ENCODE measurements around the gene IGF2R. TPM values are rescaled to one million over a fixed set of nuclear protein-coding genes. Genes with fewer than 3 reads are reported as not detected.
A peak's percentile ranks its signal among the peaks of the same experiment; 100 is the strongest.

Gene IGF2R
- total RNA-seq, 4 donors from 2014 or later: 48.8 to 106 (median 92.3) TPM

GRCh38 chr6:159976686-159977254 is 7.9 kb downstream of the IGF2R start:
- in situ Hi-C loops (cut with MboI; ENCODE audit: low pct_ligation_motif_present in 1 of 4, low pct_unique_long_range_greater_than_20kb in 1 of 4, low sequenced_read_pairs in 3 of 4) (no loop called here), intact Hi-C loops (cut with DNase I; ENCODE audit: low total_unique reads) (no loop called here)
- Histone ChIP-seq H3K4me3 (no peak overlapping the region), H3K9me3 (no peaks in the 10 kb centered on the region), H3K36me3 (no peaks in the 10 kb centered on the region), H3K27me3 (no peaks in the 10 kb centered on the region), H3K4me1 (peaks cover 32 to 90% (median 50%) of the 10 kb centered on the region in 4 donors), H3K27ac (peak overlapping the region; percentile 6 to 71 (median 20))
- no peak for DNase-seq
- no peak for TF ChIP-seq POLR2AphosphoS5 (IDR thresholded peaks at IDR 0.05)
- no peak for TF ChIP-seq EP300 (IDR thresholded peaks at IDR 0.05; ENCODE audit: low read depth)
- no peak for TF ChIP-seq POLR2A (IDR thresholded peaks at IDR 0.05)
- no peak for TF ChIP-seq CTCF (IDR thresholded peaks at IDR 0.05)
- 66 to 89% methylated on average over 7 of the region's 7 CpGs for WGBS, 2 donors (ENCODE audit: low coverage in 1 of 2)

GRCh38 chr6:159977255-159977903 is 8.5 kb downstream of the IGF2R start:
- DNase-seq: no peak
- in situ Hi-C loops (cut with MboI; ENCODE audit: low pct_ligation_motif_present in 1 of 4, low pct_unique_long_range_greater_than_20kb in 1 of 4, low sequenced_read_pairs in 3 of 4) (no loop called here), intact Hi-C loops (cut with DNase I; ENCODE audit: low total_unique reads) (no loop called here)
- H3K27me3 ChIP-seq: no peaks in the 10 kb centered on the region
- H3K9me3 ChIP-seq: no peaks in the 10 kb centered on the region
- TF ChIP-seq POLR2AphosphoS5 (IDR thresholded peaks at IDR 0.05) (no peak), POLR2A (IDR thresholded peaks at IDR 0.05) (no peak)
- no peak overlapping the region for H3K4me3 ChIP-seq
- WGBS, 2 donors (ENCODE audit: low coverage in 1 of 2): 67% methylated on average over 14 of the region's 14 CpGs; no CpG with 5 or more reads in 1 of the 2 donors
- H3K36me3 ChIP-seq: no peaks in the 10 kb centered on the region
- peak overlapping the region; percentile 6 to 71 (median 38) for H3K27ac ChIP-seq
- H3K4me1 ChIP-seq: peaks cover 38 to 90% (median 53%) of the 10 kb centered on the region in 4 donors

- no peak for DNase-seq
- no peaks in the 10 kb centered on the region for H3K27me3 ChIP-seq
- in situ Hi-C loops (cut with MboI; ENCODE audit: low pct_ligation_motif_present in 1 of 4, low pct_unique_long_range_greater_than_20kb in 1 of 4, low sequenced_read_pairs in 3 of 4) (no loop called here), intact Hi-C loops (cut with DNase I; ENCODE audit: low total_unique reads) (no loop called here)
- TF ChIP-seq POLR2AphosphoS5 (IDR thresholded peaks at IDR 0.05) (no peak), EP300 (IDR thresholded peaks at IDR 0.05; ENCODE audit: low read depth) (no peak), CTCF (IDR thresholded peaks at IDR 0.05) (no peak), POLR2A (IDR thresholded peaks at IDR 0.05) (no peak)
- WGBS, 2 donors (ENCODE audit: low coverage in 1 of 2): 83% methylated on average over 8 of the region's 8 CpGs; no CpG with 5 or more reads in 1 of the 2 donors
- no peaks in the 10 kb centered on the region for H3K9me3 ChIP-seq
- peaks cover 34 to 90% (median 54%) of the 10 kb centered on the region in 4 donors for H3K4me1 ChIP-seq
- H3K36me3 ChIP-seq: no peaks in the 10 kb centered on the region
- peak overlapping the region in 3 of 4 donors; percentile 58 to 71 (median 61) for H3K27ac ChIP-seq
- H3K4me3 ChIP-seq: no peak overlapping the region
These were observed 9.0 kb downstream of the IGF2R start for GRCh38 chr6:159977904-159978268.

- no peak overlapping the region for H3K4me3 ChIP-seq
- H3K36me3 ChIP-seq: no peaks in the 10 kb centered on the region
- TF ChIP-seq EP300 (IDR thresholded peaks at IDR 0.05; ENCODE audit: low read depth): no peak
- no peak for TF ChIP-seq POLR2A (IDR thresholded peaks at IDR 0.05)
- no peak for TF ChIP-seq CTCF (IDR thresholded peaks at IDR 0.05)
- no peak for TF ChIP-seq POLR2AphosphoS5 (IDR thresholded peaks at IDR 0.05)
- H3K9me3 ChIP-seq: no peaks in the 10 kb centered on the region
- no peaks in the 10 kb centered on the region for H3K27me3 ChIP-seq
- no peak for DNase-seq
- in situ Hi-C loops (cut with MboI; ENCODE audit: low pct_ligation_motif_present in 1 of 4, low pct_unique_long_range_greater_than_20kb in 1 of 4, low sequenced_read_pairs in 3 of 4): no loop called here
- intact Hi-C loops (cut with DNase I; ENCODE audit: low total_unique reads): no loop called here
- WGBS, 2 donors (ENCODE audit: low coverage in 1 of 2): 50 to 54% methylated on average over 7 to 13 of the region's 13 CpGs
- peaks cover 34 to 90% (median 59%) of the 10 kb centered on the region in 4 donors for H3K4me1 ChIP-seq
- peak overlapping the region; percentile 30 to 71 (median 60) for H3K27ac ChIP-seq
These were observed 9.6 kb downstream of the IGF2R start for GRCh38 chr6:159978291-159979135.
